ENCODE results near the gene DCAF10. TPM values are rescaled to one million over a fixed set of nuclear protein-coding genes. Genes with fewer than 3 reads are reported as not detected.
"Not testable (repeated sequence)": the region's sequence is repeated elsewhere in the genome, so short reads cannot be mapped to it uniquely, and the experiment has no call there.

DCAF10 gene
- total RNA-seq: 1 to 10 TPM; 7.2 to 7.5 TPM
- 17.1 TPM for polyA plus RNA-seq (2013, experiment 1 of 2)
- 20.0 TPM for polyA plus RNA-seq (2013, experiment 2 of 2)
- 16.5 to 76.7 (median 48.8) reads per million in 172 experiments for total RNA-seq

- ATAC-seq (ENCODE audit: poor library complexity) (peak; percentile 82), DNase-seq (peak; percentile 77 to 93 (median 86))
- Mint-ChIP-seq H3K36me3 (ENCODE audit: low read depth) (peaks cover 21% of the 10 kb centered on the region), H3K4me1 (ENCODE audit: low read depth) (peaks cover 43% of the 10 kb centered on the region), H3K9me3 (no peaks in the 10 kb centered on the region), H3K27me3 (no peaks in the 10 kb centered on the region), H3K4me3 (peak within 1 kb of the TSS; percentile 95), H3K27ac (peak within 1 kb of the TSS; percentile 83)
- H3K36me3 ChIP-seq (ENCODE audit: insufficient read depth, low read length): no peaks in the 10 kb centered on the region
- intact Hi-C loops (cut with DNase I, micrococcal nuclease): loop anchor here (1.0 to 5.0 kb wide), 6 partner anchors 15 to 313 kb away; partner anchors contain the start of genes EXOSC3 (in 2 of the 2), TRMT10B (in 2 of the 2), POLR1E (in 1 of the 2) and SHB (in 1 of the 2)
- ChIA-PET POLR2A (interaction anchor here (1.0 to 5.1 kb wide), 3 partner anchors 14 to 102 kb away, joined by 3 to 46 read pairs (median 4); partner anchors contain the start of gene EXOSC3), CTCF (interaction anchor here (0.8 to 0.9 kb wide), 2 partner anchors 48 to 104 kb away, joined by 3 read pairs; no protein-coding TSS in a partner anchor)
- H3K4me1 ChIP-seq (ENCODE audit: insufficient read depth, low read length): peaks cover 24% of the 10 kb centered on the region
- no peaks in the 10 kb centered on the region for H3K9me3 ChIP-seq (ENCODE audit: control insufficient read depth in 1 of 2, insufficient read depth in 1 of 2, low read length in 2 of 2)
- no peaks in the 10 kb centered on the region for H3K27me3 ChIP-seq (ENCODE audit: control insufficient read depth in 1 of 2, insufficient read depth in 2 of 2, low read length in 2 of 2)
- TF ChIP-seq, protein P1, sequence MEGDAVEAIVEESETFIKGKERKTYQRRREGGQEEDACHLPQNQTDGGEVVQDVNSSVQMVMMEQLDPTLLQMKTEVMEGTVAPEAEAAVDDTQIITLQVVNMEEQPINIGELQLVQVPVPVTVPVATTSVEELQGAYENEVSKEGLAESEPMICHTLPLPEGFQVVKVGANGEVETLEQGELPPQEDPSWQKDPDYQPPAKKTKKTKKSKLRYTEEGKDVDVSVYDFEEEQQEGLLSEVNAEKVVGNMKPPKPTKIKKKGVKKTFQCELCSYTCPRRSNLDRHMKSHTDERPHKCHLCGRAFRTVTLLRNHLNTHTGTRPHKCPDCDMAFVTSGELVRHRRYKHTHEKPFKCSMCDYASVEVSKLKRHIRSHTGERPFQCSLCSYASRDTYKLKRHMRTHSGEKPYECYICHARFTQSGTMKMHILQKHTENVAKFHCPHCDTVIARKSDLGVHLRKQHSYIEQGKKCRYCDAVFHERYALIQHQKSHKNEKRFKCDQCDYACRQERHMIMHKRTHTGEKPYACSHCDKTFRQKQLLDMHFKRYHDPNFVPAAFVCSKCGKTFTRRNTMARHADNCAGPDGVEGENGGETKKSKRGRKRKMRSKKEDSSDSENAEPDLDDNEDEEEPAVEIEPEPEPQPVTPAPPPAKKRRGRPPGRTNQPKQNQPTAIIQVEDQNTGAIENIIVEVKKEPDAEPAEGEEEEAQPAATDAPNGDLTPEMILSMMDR (IDR thresholded peaks at IDR 0.05): no peak
- peak within 1 kb of the TSS; percentile 60 to 70 for H3K27ac ChIP-seq (ENCODE audit: low read depth in 1 of 2, low read length in 2 of 2)
- peak within 1 kb of the TSS; percentile 93 for H3K4me3 ChIP-seq (ENCODE audit: low read length)
These were observed at the start of gene DCAF10 for GRCh38 chr9:37800631-37801286. Gene DCAF10 (plus strand): TSS chr9:37800797. CDS start chr9:37800867, 70 bp downstream.

GRCh38 chr9:37751186-37751585 lies 49.4 kb upstream of the DCAF10 start:
- Mint-ChIP-seq H3K27me3 (no peaks in the 10 kb centered on the region), H3K36me3 (ENCODE audit: low read depth) (peaks cover 9% of the 10 kb centered on the region), H3K4me3 (peak overlapping the region; percentile 64), H3K9me3 (no peaks in the 10 kb centered on the region), H3K4me1 (ENCODE audit: low read depth) (peaks cover 30% of the 10 kb centered on the region), H3K27ac (peak overlapping the region; percentile 15)
- intact Hi-C loops (cut with DNase I, micrococcal nuclease): loop anchor here in 1 of 2 experiments (5.0 kb wide), 2 partner anchors 269 to 284 kb away; partner anchors contain the start of gene ZBTB5
- no peaks in the 10 kb centered on the region for H3K36me3 ChIP-seq (ENCODE audit: insufficient read depth, low read length)
- no peak overlapping the region for H3K4me3 ChIP-seq (ENCODE audit: low read length)
- no peaks in the 10 kb centered on the region for H3K27me3 ChIP-seq (ENCODE audit: control insufficient read depth in 1 of 2, insufficient read depth in 2 of 2, low read length in 2 of 2)
- no peak for DNase-seq
- H3K4me1 ChIP-seq (ENCODE audit: insufficient read depth, low read length): peaks cover 18% of the 10 kb centered on the region
- TF ChIP-seq, protein P1 (IDR thresholded peaks at IDR 0.05): no peak
- ChIA-PET CTCF (no interaction called here), POLR2A (no interaction called here)
- ATAC-seq (ENCODE audit: poor library complexity): no peak
- H3K27ac ChIP-seq (ENCODE audit: low read depth in 1 of 2, low read length in 2 of 2): no peak overlapping the region
- no peaks in the 10 kb centered on the region for H3K9me3 ChIP-seq (ENCODE audit: control insufficient read depth in 1 of 2, insufficient read depth in 1 of 2, low read length in 2 of 2)

- H3K9me3 Mint-ChIP-seq; DNase-seq; H3K4me3 Mint-ChIP-seq; H3K36me3 Mint-ChIP-seq (ENCODE audit: low read depth); CTCF ChIA-PET; H3K27ac ChIP-seq (ENCODE audit: low read depth in 1 of 2, low read length in 2 of 2); ATAC-seq (ENCODE audit: poor library complexity); POLR2A ChIA-PET; H3K36me3 ChIP-seq (ENCODE audit: insufficient read depth, low read length); H3K27me3 Mint-ChIP-seq; H3K27me3 ChIP-seq (ENCODE audit: control insufficient read depth in 1 of 2, insufficient read depth in 2 of 2, low read length in 2 of 2); H3K4me3 ChIP-seq (ENCODE audit: low read length); H3K9me3 ChIP-seq (ENCODE audit: control insufficient read depth in 1 of 2, insufficient read depth in 1 of 2, low read length in 2 of 2); H3K27ac Mint-ChIP-seq: not testable (repeated sequence)
- intact Hi-C loops (cut with DNase I, micrococcal nuclease): loop anchor here in 1 of 2 experiments (5.0 kb wide), 2 partner anchors 269 to 284 kb away; partner anchors contain the start of gene ZBTB5
- H3K4me1 ChIP-seq (ENCODE audit: insufficient read depth, low read length): peaks cover 18% of the 10 kb centered on the region
- H3K4me1 Mint-ChIP-seq (ENCODE audit: low read depth): peaks cover 30% of the 10 kb centered on the region
These were observed 48.9 kb upstream of the DCAF10 start for GRCh38 chr9:37751704-37752103.

DNA sequence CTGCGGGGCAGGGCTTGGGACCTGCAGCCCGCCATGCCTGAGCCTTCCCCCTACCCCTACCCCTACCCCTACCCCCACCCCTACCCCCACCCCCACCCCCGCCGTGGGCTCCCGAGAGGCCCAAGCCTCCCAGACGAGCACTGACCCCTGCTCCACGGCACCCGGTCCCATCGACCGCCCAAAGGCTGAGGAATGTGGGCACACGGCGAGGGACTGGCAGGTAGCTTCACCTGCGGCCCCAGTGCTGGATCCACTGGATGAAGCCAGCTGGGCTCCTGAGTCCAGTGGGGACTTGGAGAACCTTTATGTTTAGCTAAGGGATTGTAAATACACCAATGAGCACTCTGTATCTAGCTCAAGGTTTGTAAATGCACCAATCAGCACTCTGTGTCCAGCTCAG lies 48.5 kb upstream of the DCAF10 start:
- H3K27me3 ChIP-seq (ENCODE audit: control insufficient read depth in 1 of 2, insufficient read depth in 2 of 2, low read length in 2 of 2); H3K9me3 ChIP-seq (ENCODE audit: control insufficient read depth in 1 of 2, insufficient read depth in 1 of 2, low read length in 2 of 2); ATAC-seq (ENCODE audit: poor library complexity); DNase-seq; H3K27me3 Mint-ChIP-seq; H3K36me3 ChIP-seq (ENCODE audit: insufficient read depth, low read length); H3K27ac ChIP-seq (ENCODE audit: low read depth in 1 of 2, low read length in 2 of 2); H3K9me3 Mint-ChIP-seq; POLR2A ChIA-PET; H3K4me3 ChIP-seq (ENCODE audit: low read length); CTCF ChIA-PET; H3K36me3 Mint-ChIP-seq (ENCODE audit: low read depth); H3K4me3 Mint-ChIP-seq: not testable (repeated sequence)
- intact Hi-C loops (cut with DNase I, micrococcal nuclease): loop anchor here in 1 of 2 experiments (5.0 kb wide), 2 partner anchors 270 to 285 kb away; partner anchors contain the start of gene ZBTB5
- Mint-ChIP-seq H3K4me1 (ENCODE audit: low read depth) (peaks cover 31% of the 10 kb centered on the region), H3K27ac (peak overlapping the region; percentile 88)
- H3K4me1 ChIP-seq (ENCODE audit: insufficient read depth, low read length): peaks cover 18% of the 10 kb centered on the region
